LNCaP clone FGC (cell line): ENCODE measurements around the gene SRRM3.

Experiments used
- DNase-seq: peaks from one replicate; pipeline ENCODE4 v3.0.0-alpha.2; 2011; ENCODE audit warnings: low read depth
- H3K4me3 ChIP-seq: 2 replicates; pipeline ENCODE4 v1.5.1; 2011; ENCODE audit warnings: mild to moderate bottlenecking, low read depth, low read length, control low read depth
- TF ChIP-seq, protein P1 (sequence below): IDR thresholded peaks from 2 replicates; pipeline ENCODE4 v1.5.1; 2012; ENCODE audit warnings: mild to moderate bottlenecking; ENCODE audit not compliant: control insufficient read depth, insufficient read depth; ENCODE audit errors: extremely low read depth

Gene SRRM3

GRCh38 chr7:76185187-76185896 lies 16.4 kb upstream of the SRRM3 start:
- DNase-seq, result no peak
- TF ChIP-seq, protein P1, sequence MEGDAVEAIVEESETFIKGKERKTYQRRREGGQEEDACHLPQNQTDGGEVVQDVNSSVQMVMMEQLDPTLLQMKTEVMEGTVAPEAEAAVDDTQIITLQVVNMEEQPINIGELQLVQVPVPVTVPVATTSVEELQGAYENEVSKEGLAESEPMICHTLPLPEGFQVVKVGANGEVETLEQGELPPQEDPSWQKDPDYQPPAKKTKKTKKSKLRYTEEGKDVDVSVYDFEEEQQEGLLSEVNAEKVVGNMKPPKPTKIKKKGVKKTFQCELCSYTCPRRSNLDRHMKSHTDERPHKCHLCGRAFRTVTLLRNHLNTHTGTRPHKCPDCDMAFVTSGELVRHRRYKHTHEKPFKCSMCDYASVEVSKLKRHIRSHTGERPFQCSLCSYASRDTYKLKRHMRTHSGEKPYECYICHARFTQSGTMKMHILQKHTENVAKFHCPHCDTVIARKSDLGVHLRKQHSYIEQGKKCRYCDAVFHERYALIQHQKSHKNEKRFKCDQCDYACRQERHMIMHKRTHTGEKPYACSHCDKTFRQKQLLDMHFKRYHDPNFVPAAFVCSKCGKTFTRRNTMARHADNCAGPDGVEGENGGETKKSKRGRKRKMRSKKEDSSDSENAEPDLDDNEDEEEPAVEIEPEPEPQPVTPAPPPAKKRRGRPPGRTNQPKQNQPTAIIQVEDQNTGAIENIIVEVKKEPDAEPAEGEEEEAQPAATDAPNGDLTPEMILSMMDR, result no peak

DNA sequence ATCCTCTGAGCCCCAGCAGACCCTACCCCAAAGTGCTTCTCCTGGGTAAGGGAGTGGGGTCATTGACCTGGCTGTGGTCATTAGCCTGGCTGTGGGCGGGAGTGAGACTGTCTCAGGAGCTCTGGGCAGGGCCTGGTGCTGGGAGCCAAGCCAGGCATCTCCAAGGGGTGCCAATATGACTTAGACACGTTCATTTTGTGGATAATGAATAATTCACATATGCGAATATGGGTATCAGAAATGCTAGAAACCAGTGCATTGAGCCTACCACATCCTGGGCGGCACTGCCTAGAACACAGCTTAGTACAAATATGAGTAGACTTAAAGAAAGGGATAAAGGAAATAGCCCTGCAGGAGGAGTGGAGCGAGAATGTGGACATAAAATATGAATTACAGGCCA lies 14.4 kb upstream of the SRRM3 start:
- H3K4me3 ChIP-seq, result no peak overlapping the region
- DNase-seq, result no peak
- TF ChIP-seq, protein P1, result no peak

More at GRCh38 chr7:76185187-76185896, 16.4 kb upstream of the SRRM3 start:
- H3K4me3 ChIP-seq, result no peak overlapping the region

DNA sequence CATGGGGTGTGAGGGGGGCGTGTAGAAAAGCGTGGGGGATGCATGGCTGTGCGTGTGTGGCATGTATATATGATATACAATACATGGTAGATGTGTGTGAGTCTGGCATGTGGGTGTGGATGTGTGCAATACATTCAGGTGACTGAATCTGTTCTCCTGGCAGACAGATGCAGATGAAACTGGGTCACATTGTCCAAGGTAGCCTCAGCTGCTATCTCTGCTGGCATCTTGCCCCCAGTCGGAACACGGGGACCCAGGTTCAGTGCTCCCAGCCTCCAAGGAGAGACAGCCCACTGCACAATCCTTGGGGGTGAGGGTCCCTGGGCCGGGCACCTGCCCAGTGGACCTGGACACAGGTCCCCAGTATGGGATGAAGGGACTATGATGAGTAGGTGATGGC lies 12.4 kb upstream of the SRRM3 start:
- no peak for DNase-seq
- H3K4me3 ChIP-seq, result no peak overlapping the region
- TF ChIP-seq, protein P1, result no peak

- DNase-seq, result peak; percentile 13
- TF ChIP-seq, protein P1, result no peak
- no peak overlapping the region for H3K4me3 ChIP-seq
These were observed 9.9 kb upstream of the SRRM3 start for GRCh38 chr7:76191783-76192240.

DNA sequence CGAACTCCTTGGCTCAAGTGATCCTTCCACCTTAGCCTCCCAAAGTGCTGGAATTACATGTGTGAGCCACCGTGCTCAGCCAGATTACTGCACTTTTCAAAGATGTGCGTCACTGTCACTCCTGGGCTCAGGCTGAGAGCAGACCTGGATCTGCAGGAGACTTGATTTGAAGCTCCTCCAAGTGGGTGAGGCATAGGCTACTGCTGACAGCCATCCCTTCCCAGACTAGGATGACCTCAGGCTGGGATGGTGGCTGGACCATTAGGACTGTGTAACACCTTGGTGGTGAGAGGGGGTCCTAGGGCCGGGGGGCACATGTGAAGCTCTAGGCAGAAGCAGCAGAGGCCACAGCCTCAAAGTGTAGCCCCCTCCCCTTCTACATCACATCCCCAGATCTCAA lies 8.2 kb upstream of the SRRM3 start:
- DNase-seq, result no peak
- TF ChIP-seq, protein P1, result no peak
- no peak overlapping the region for H3K4me3 ChIP-seq

GRCh38 chr7:76193883-76194282 lies 7.8 kb upstream of the SRRM3 start:
- DNase-seq, result no peak
- H3K4me3 ChIP-seq, result no peak overlapping the region
- TF ChIP-seq, protein P1, result no peak

DNA sequence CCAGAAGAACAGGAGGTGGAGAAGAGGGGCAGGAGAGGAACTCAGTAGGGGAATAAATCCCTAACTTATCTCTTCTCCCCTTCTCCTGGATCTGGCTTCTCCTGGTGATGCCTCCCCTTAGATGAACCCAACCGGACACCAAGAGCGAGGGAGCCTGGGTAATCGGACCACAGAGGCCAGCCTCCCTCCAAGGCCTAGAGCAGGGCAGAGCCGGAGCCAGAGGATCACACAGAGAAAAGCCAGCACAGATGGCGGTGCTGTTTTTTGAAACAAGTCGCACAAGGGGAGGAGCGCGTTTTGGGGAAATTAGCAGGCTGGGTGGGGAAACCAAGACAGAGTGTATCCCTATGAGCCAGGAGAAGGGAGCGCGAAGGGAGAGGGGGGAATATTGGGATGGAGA lies 4.9 kb upstream of the SRRM3 start:
- H3K4me3 ChIP-seq, result no peak overlapping the region
- DNase-seq, result no peak
- TF ChIP-seq, protein P1, result no peak
